Keratinocyte (primary cell): Measurements from ENCODE around the gene ALCAM. TPM values are rescaled to one million over a fixed set of nuclear protein-coding genes. Genes with fewer than 3 reads are reported as not detected.

ENCODE experiments used
- DNase-seq: peaks from one replicate; pipeline ENCODE4 v3.0.0-alpha.2; 2011; ENCODE audit warnings: low read depth, missing footprints, low spot score
- FAIRE-seq: peaks from 2 replicates; lab custom pipeline; 2011; peaks lifted over from hg19 to GRCh38; lab: Jason Lieb, UNC
- H2AFZ ChIP-seq: 2 replicates; pipeline ENCODE4 v1.6.0; 2012; ENCODE audit warnings: low read length, control low read depth, inconsistent platforms; ENCODE audit not compliant: control insufficient read depth
- H3K27ac ChIP-seq: 2 replicates; pipeline ENCODE4 v1.5.1; 2011; ENCODE audit warnings: low read length; ENCODE audit not compliant: control insufficient read depth, insufficient read depth
- H3K27me3 ChIP-seq: 3 replicates; pipeline ENCODE4 v1.6.0; 2011; ENCODE audit warnings: low read length; ENCODE audit not compliant: control insufficient read depth, insufficient read depth; ENCODE audit errors: extremely low read depth
- H3K36me3 ChIP-seq, 2 experiments: 2 replicates in 1 of 2; 3 replicates in 1 of 2; pipeline ENCODE4 v1.5.1; 2011; ENCODE audit warnings: low read length in 2 of 2, mild to moderate bottlenecking in 1 of 2; ENCODE audit not compliant: control insufficient read depth in 2 of 2, insufficient read depth in 2 of 2; ENCODE audit errors: extremely low read depth in 1 of 2
- H3K4me1 ChIP-seq: 3 replicates; pipeline ENCODE4 v1.5.1; 2011; ENCODE audit warnings: low read length; ENCODE audit not compliant: control insufficient read depth, insufficient read depth; ENCODE audit errors: extremely low read depth
- H3K4me2 ChIP-seq: 3 replicates; pipeline ENCODE4 v1.6.0; 2011; ENCODE audit warnings: low read depth, low read length; ENCODE audit not compliant: control insufficient read depth, insufficient read depth; ENCODE audit errors: extremely low read depth
- H3K4me3 ChIP-seq, 3 experiments: fragments of 200-600 bp in 1 of 3; sonication (generic) in 1 of 3; 2 replicates in 2 of 3; 3 replicates in 1 of 3; pipeline ENCODE4 v1.5.1; 2011 to 2016; ENCODE audit warnings: low read length in 3 of 3, mild to moderate bottlenecking in 3 of 3, control low read depth in 2 of 3, inconsistent platforms in 1 of 3, low read depth in 1 of 3, mixed read lengths in 1 of 3, mixed run types in 1 of 3, moderate library complexity in 1 of 3; ENCODE audit not compliant: control insufficient read depth in 2 of 3, insufficient read depth in 2 of 3; ENCODE audit errors: extremely low read depth in 1 of 3
- H3K79me2 ChIP-seq: 2 replicates; pipeline ENCODE4 v1.6.0; 2012; ENCODE audit warnings: low read length; ENCODE audit not compliant: control insufficient read depth, insufficient read depth
- H3K9ac ChIP-seq: 3 replicates; pipeline ENCODE4 v1.6.0; 2011; ENCODE audit warnings: low read length; ENCODE audit not compliant: control insufficient read depth, insufficient read depth; ENCODE audit errors: extremely low read depth
- H3K9me1 ChIP-seq: 3 replicates; pipeline ENCODE4 v1.6.0; 2011; ENCODE audit warnings: low read length; ENCODE audit not compliant: control insufficient read depth, insufficient read depth; ENCODE audit errors: extremely low read depth
- H3K9me3 ChIP-seq: 2 replicates; pipeline ENCODE4 v1.5.1; 2012; ENCODE audit warnings: low read depth, low read length; ENCODE audit not compliant: control insufficient read depth
- H4K20me1 ChIP-seq: 3 replicates; pipeline ENCODE4 v1.6.0; 2011; ENCODE audit warnings: low read length; ENCODE audit not compliant: control insufficient read depth, insufficient read depth; ENCODE audit errors: extremely low read depth
- CTCF ChIP-seq, 3 experiments: IDR thresholded peaks in 1 of 3; conservative IDR thresholded peaks in 1 of 3; optimal IDR thresholded peaks in 1 of 3; 2 replicates in 2 of 3; 3 replicates in 1 of 3; pipeline versions ENCODE3 to v1.5.1; 2011; ENCODE audit warnings: low read length in 3 of 3, mild to moderate bottlenecking in 3 of 3, moderate library complexity in 2 of 3, control low read depth in 1 of 3, inconsistent platforms in 1 of 3; ENCODE audit not compliant: insufficient read depth in 2 of 3; ENCODE audit errors: extremely low read depth in 1 of 3
- EZH2 ChIP-seq: IDR thresholded peaks from one replicate; pipeline ENCODE4 v1.6.1; 2012; ENCODE audit warnings: inconsistent platforms, mild to moderate bottlenecking, low read length, moderate library complexity
- dilution Hi-C: fragments of 300-500 bp; cut with MboI; formaldehyde crosslinking; loops from one replicate; pipeline ENCODE4 v1.7.0; 2020; ENCODE audit warnings: low sequenced_read_pairs; ENCODE audit not compliant: extremely low pct_ligation_motif_present
- polyA plus RNA-seq, 5 experiments: library from polyadenylated mRNA; depleted of rRNA in 3 of 5; stranded (reverse) in 3 of 5; stranded (forward) in 1 of 5; unstranded in 1 of 5; fragments of >200 nt; gene quantifications; 1 replicate in 1 of 5; 2 replicates in 3 of 5; 3 replicates in 1 of 5; pipeline versions ENCODE4 v1.2.1 to v1.2.3, GENCODE V29; 2011 to 2012; ENCODE audit warnings: missing spikeins in 2 of 5, low read depth in 1 of 5, low replicate concordance in 1 of 5

The ALCAM gene
- polyA plus RNA-seq, 1 donor (not counting 4 experiments of a cell fraction or from before 2014, with no cell fraction given), result 71.3 TPM

GRCh38 chr3:105456017-105456416 lies 89.3 kb downstream of the ALCAM start:
- Histone ChIP-seq H4K20me1 (no peaks in the 10 kb centered on the region), H3K79me2 (peaks cover 39% of the 10 kb centered on the region), H3K9me3 (no peaks in the 10 kb centered on the region), H2AFZ (no peak overlapping the region), H3K27me3 (no peaks in the 10 kb centered on the region), H3K4me3 (no peak overlapping the region), H3K36me3 (no peaks in the 10 kb centered on the region), H3K9me1 (no peaks in the 10 kb centered on the region), H3K27ac (no peak overlapping the region), H3K4me1 (peaks cover 5% of the 10 kb centered on the region), H3K9ac (no peak overlapping the region), H3K4me2 (no peak overlapping the region)
- dilution Hi-C loops, result no loop called here
- no peak for FAIRE-seq
- no peak for TF ChIP-seq CTCF (optimal IDR thresholded peaks at IDR 0.05 in 1 of 3, IDR thresholded peaks at IDR 0.05 in 1 of 3, conservative IDR thresholded peaks at IDR 0.05 in 1 of 3; ENCODE audit: extremely low read depth in 1 of 3, insufficient read depth in 2 of 3, low read length in 3 of 3)
- no peak for TF ChIP-seq EZH2
- DNase-seq, result no peak

DNA sequence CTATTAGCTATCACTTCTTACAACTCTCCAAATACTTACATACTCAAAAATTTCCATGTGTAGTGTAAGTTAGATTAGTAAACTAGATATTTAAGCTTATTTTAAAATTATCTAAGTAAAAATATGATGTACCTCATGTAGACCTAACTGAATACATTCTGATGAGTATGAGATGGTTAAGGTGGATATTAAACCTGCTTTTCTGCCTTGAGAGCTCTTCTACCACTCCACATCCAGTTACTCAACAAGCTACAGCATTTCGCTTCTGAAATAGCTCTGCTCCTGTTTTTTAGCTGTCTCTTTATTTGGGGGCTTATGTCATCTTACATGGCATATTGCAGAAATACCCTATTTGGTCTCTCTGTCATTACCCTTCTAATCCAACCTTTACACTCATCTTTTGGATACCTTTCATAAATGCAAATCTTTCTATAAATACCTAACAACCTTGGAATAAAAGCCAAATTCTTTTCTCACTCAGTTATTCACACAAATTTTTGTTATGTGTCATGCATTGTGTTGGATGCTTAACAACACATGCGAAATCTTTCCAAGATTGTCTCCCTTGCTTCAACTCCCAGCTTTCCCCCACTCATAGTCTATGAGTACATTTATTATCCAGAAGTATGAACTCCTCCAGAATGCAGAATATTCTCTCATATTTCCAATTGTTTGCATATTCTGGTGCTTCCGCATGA lies 92.0 kb downstream of the ALCAM start:
- Histone ChIP-seq H4K20me1 (no peaks in the 10 kb centered on the region), H3K4me2 (no peak overlapping the region), H3K79me2 (peaks cover 37% of the 10 kb centered on the region), H3K9ac (no peak overlapping the region), H3K4me3 (no peak overlapping the region), H3K4me1 (peaks cover 5% of the 10 kb centered on the region), H2AFZ (no peak overlapping the region), H3K9me3 (no peaks in the 10 kb centered on the region), H3K36me3 (no peaks in the 10 kb centered on the region), H3K9me1 (no peaks in the 10 kb centered on the region), H3K27me3 (no peaks in the 10 kb centered on the region), H3K27ac (no peak overlapping the region)
- DNase-seq, result no peak
- no peak for TF ChIP-seq EZH2
- TF ChIP-seq CTCF (optimal IDR thresholded peaks at IDR 0.05 in 1 of 3, IDR thresholded peaks at IDR 0.05 in 1 of 3, conservative IDR thresholded peaks at IDR 0.05 in 1 of 3; ENCODE audit: extremely low read depth in 1 of 3, insufficient read depth in 2 of 3, low read length in 3 of 3), result no peak
- FAIRE-seq, result no peak
- dilution Hi-C loops, result no loop called here
